HepG2 (cell line): Measurements from ENCODE around the gene CNRIP1. TPM values are rescaled to one million over a fixed set of nuclear protein-coding genes. Genes with fewer than 3 reads are reported as not detected.

Source experiments
- EED ChIP-seq: sonication (generic); formaldehyde crosslinking; IDR thresholded peaks from 2 replicates; pipeline ENCODE4 v1.5.0; 2020; ENCODE audit warnings: mild to moderate bottlenecking, missing genetic modification reagents
- FOSL2 ChIP-seq: sonication (generic); formaldehyde crosslinking; IDR thresholded peaks from 2 replicates; pipeline ENCODE4 v1.4.0; 2020; ENCODE audit warnings: missing genetic modification reagents
- NR3C1 ChIP-seq: sonication (generic); formaldehyde crosslinking; IDR thresholded peaks from 2 replicates; pipeline ENCODE4 v1.4.0; 2020; ENCODE audit warnings: missing genetic modification reagents
- POGZ ChIP-seq: sonication (generic); formaldehyde crosslinking; IDR thresholded peaks from 2 replicates; pipeline ENCODE4 v1.4.0; 2020; ENCODE audit warnings: mild to moderate bottlenecking, missing genetic modification reagents
- RELA ChIP-seq: sonication (generic); formaldehyde crosslinking; IDR thresholded peaks from 2 replicates; pipeline ENCODE4 v1.4.0; 2020; ENCODE audit warnings: missing genetic modification reagents
- REPIN1 ChIP-seq: sonication (generic); formaldehyde crosslinking; IDR thresholded peaks from 2 replicates; pipeline ENCODE4 v1.8.0; 2022; ENCODE audit warnings: missing genetic modification reagents, low read depth, mild to moderate bottlenecking, borderline replicate concordance
- RNF2 ChIP-seq: fragments of 450-650 bp; conservative IDR thresholded peaks from 2 replicates; pipeline ENCODE4 v1.6.1; 2016; ENCODE audit warnings: low read depth
- SMARCC2 ChIP-seq: fragments of 450-650 bp; IDR thresholded peaks from 2 replicates; pipeline ENCODE4 v1.6.1; 2017; ENCODE audit warnings: antibody characterized with exemption, mild to moderate bottlenecking
- TP53 ChIP-seq: sonication (generic); formaldehyde crosslinking; conservative IDR thresholded peaks from 2 replicates; pipeline ENCODE4 v1.4.0; 2020; ENCODE audit warnings: missing genetic modification reagents
- ZFP36L1 ChIP-seq: sonication (generic); formaldehyde crosslinking; IDR thresholded peaks from 2 replicates; pipeline ENCODE4 v1.8.0; 2022; ENCODE audit warnings: mild to moderate bottlenecking, missing genetic modification reagents, moderate library complexity
- ZNF263 ChIP-seq: sonication (generic); formaldehyde crosslinking; IDR thresholded peaks from 2 replicates; pipeline ENCODE4 v1.4.0; 2020; ENCODE audit warnings: missing genetic modification reagents
- ZNF567 ChIP-seq: sonication (generic); formaldehyde crosslinking; IDR thresholded peaks from 2 replicates; pipeline ENCODE4 v1.8.1; 2023; ENCODE audit warnings: mild to moderate bottlenecking, missing genetic modification reagents, borderline replicate concordance
- ZNF574 ChIP-seq: sonication (generic); formaldehyde crosslinking; IDR thresholded peaks from 2 replicates; pipeline ENCODE4 v1.4.0; 2020; ENCODE audit warnings: missing genetic modification reagents
- ZSCAN21 ChIP-seq: sonication (generic); formaldehyde crosslinking; IDR thresholded peaks from 2 replicates; pipeline ENCODE4 v1.8.0; 2022; ENCODE audit warnings: mild to moderate bottlenecking, missing genetic modification reagents, moderate library complexity, borderline replicate concordance
- polyA plus RNA-seq, 8 experiments: library from polyadenylated mRNA; depleted of rRNA in 3 of 8; stranded (reverse) in 7 of 8; unstranded in 1 of 8; fragments of >200 nt; fragmentation: Illumina TruSeq in 4 of 8; extraction: Trizol in 4 of 8; gene quantifications; 2 replicates each; pipeline versions ENCODE4 v1.2.1 to v1.2.3, GENCODE V29; 2011 to 2016; ENCODE audit warnings: low read depth in 4 of 8, missing spikeins in 1 of 8, mixed read lengths in 1 of 8; ENCODE audit not compliant: insufficient read depth in 1 of 8
- total RNA-seq, 5 experiments: library from RNA; depleted of rRNA; stranded (reverse); fragments of >200 nt; fragmentation: Illumina TruSeq; extraction: Trizol; gene quantifications; 2 replicates each; pipeline ENCODE4 v1.2.3, GENCODE V29; 2016; ENCODE audit warnings: low read depth in 1 of 5
- TF ChIP-seq, protein P1 (sequence below): IDR thresholded peaks from 2 replicates; pipeline ENCODE4 v1.6.1; 2016; ENCODE audit warnings: low read depth, control low read depth
- TF ChIP-seq, protein P2 (sequence below): sonication (generic); formaldehyde crosslinking; IDR thresholded peaks from 2 replicates; pipeline ENCODE4 v1.8.0; 2022; ENCODE audit warnings: missing genetic modification reagents, mild to moderate bottlenecking, moderate library complexity, borderline replicate concordance
- TF ChIP-seq, protein P3 (sequence below): sonication (generic); formaldehyde crosslinking; IDR thresholded peaks from 2 replicates; pipeline ENCODE4 v1.4.0; 2020; ENCODE audit warnings: missing genetic modification reagents
- TF ChIP-seq, protein P4 (sequence below): sonication (generic); formaldehyde crosslinking; IDR thresholded peaks from 2 replicates; pipeline ENCODE4 v1.8.1; 2023; ENCODE audit warnings: mild to moderate bottlenecking, missing genetic modification reagents, borderline replicate concordance

CNRIP1 gene
- total and polyA plus RNA-seq, 2 of the 13 experiments (the other 11 are each of a cell fraction or from before 2014, with no cell fraction given): not detected

GRCh38 chr2:68252400-68253218 lies 67.1 kb downstream of the CNRIP1 start, which contains the start of gene PPP3R1 (continued):
- TF ChIP-seq, protein P1, sequence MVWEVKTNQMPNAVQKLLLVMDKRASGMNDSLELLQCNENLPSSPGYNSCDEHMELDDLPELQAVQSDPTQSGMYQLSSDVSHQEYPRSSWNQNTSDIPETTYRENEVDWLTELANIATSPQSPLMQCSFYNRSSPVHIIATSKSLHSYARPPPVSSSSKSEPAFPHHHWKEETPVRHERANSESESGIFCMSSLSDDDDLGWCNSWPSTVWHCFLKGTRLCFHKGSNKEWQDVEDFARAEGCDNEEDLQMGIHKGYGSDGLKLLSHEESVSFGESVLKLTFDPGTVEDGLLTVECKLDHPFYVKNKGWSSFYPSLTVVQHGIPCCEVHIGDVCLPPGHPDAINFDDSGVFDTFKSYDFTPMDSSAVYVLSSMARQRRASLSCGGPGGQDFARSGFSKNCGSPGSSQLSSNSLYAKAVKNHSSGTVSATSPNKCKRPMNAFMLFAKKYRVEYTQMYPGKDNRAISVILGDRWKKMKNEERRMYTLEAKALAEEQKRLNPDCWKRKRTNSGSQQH (CRISPR knock-in tag): peak; percentile 67; the same call in 1 of the 2 replicates
- 0 out of 2 replicates have a peak, but pooled peaks have one; percentile 48 for TF ChIP-seq RELA
- no peak; the same call in 1 of the 2 replicates for TF ChIP-seq RNF2
- 0 out of 2 replicates have a peak, but pooled peaks have one; percentile 39 for TF ChIP-seq ZNF263 (CRISPR knock-in tag)
- peak; percentile 32 for TF ChIP-seq REPIN1 (CRISPR knock-in tag)
- no peak for TF ChIP-seq SMARCC2
- no peak for TF ChIP-seq NR3C1 (CRISPR knock-in tag)
- peak; percentile 93 for TF ChIP-seq POGZ (CRISPR knock-in tag)
- TF ChIP-seq, protein P2, sequence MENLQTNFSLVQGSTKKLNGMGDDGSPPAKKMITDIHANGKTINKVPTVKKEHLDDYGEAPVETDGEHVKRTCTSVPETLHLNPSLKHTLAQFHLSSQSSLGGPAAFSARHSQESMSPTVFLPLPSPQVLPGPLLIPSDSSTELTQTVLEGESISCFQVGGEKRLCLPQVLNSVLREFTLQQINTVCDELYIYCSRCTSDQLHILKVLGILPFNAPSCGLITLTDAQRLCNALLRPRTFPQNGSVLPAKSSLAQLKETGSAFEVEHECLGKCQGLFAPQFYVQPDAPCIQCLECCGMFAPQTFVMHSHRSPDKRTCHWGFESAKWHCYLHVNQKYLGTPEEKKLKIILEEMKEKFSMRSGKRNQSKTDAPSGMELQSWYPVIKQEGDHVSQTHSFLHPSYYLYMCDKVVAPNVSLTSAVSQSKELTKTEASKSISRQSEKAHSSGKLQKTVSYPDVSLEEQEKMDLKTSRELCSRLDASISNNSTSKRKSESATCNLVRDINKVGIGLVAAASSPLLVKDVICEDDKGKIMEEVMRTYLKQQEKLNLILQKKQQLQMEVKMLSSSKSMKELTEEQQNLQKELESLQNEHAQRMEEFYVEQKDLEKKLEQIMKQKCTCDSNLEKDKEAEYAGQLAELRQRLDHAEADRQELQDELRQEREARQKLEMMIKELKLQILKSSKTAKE: peak; percentile 64; the same call in 1 of the 2 replicates
- peak; percentile 89 for TF ChIP-seq ZNF574
- TF ChIP-seq EED (CRISPR knock-in tag): peak; percentile 91
- TF ChIP-seq ZSCAN21: peak; percentile 87; the same call in 1 of the 2 replicates
- no peak for TF ChIP-seq TP53 (CRISPR knock-in tag)
- TF ChIP-seq ZFP36L1 (CRISPR knock-in tag): peak; percentile 85
- TF ChIP-seq ZNF567 (CRISPR knock-in tag): 0 out of 2 replicates have a peak, but pooled peaks have one; percentile 28
- TF ChIP-seq, protein P3, sequence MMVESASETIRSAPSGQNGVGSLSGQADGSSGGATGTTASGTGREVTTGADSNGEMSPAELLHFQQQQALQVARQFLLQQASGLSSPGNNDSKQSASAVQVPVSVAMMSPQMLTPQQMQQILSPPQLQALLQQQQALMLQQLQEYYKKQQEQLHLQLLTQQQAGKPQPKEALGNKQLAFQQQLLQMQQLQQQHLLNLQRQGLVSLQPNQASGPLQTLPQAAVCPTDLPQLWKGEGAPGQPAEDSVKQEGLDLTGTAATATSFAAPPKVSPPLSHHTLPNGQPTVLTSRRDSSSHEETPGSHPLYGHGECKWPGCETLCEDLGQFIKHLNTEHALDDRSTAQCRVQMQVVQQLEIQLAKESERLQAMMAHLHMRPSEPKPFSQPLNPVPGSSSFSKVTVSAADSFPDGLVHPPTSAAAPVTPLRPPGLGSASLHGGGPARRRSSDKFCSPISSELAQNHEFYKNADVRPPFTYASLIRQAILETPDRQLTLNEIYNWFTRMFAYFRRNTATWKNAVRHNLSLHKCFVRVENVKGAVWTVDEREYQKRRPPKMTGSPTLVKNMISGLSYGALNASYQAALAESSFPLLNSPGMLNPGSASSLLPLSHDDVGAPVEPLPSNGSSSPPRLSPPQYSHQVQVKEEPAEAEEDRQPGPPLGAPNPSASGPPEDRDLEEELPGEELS (CRISPR knock-in tag): no peak; the same call in 1 of the 2 replicates
- TF ChIP-seq, protein P4, sequence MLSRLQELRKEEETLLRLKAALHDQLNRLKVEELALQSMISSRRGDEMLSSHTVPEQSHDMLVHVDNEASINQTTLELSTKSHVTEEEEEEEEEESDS (CRISPR knock-in tag): no peak
- TF ChIP-seq FOSL2 (CRISPR knock-in tag): peak; percentile 55
